Jurkat, Clone E6-1 (cell line): Measurements from ENCODE around the gene TRPV2.
"Not testable (repeated sequence)": the region's sequence is repeated elsewhere in the genome, so short reads cannot be mapped to it uniquely, and the experiment has no call there.

ENCODE experiments used
- DNase-seq: peaks from one replicate; pipeline ENCODE4 v3.0.0-alpha.2; 2011; ENCODE audit warnings: low read depth, low spot score
- H3K4me3 ChIP-seq: 2 replicates; pipeline ENCODE4 v1.5.1; 2011; ENCODE audit warnings: mild to moderate bottlenecking, low read length, control low read depth, moderate library complexity

TRPV2 gene

DNA sequence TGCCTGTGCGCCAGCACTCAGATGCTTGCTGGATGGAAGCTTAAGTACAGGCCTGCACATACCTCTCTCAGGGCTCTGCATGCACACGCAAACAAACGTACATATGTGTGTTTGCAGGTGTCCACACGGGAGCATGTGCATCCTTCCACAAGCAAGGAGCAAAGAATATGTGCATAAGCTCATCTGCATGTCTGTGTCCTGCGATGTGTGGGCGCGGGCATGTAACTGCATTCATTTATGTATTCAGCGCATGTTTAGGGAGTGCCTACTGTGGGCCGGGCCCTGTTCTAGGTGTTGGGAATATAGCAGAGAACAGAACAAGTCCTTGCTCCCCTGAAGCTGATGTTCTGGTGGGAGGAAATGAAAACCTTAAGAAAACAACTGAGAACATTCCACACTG, 13.7 kb downstream of the TRPV2 start:
- no peak for DNase-seq
- no peak overlapping the region for H3K4me3 ChIP-seq

DNA sequence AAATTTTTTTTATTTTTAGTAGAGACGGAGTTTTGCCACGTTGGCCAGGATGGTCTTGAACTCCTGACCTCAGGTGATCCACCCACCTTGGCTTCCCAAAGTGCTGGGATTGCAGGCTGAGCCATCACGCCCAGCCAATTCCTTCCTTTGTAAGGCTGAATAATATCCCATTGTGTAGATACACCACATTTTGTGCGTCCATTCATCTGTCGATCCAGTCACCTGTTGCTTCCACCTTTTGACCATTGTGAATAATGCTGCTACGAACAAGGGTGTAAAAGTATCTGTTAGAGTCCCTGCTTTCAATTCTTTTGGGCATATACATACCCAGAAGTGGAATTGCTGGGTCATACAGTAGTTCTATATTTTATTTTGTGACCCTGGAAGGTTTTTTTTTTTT, 15.3 kb downstream of the TRPV2 start:
- DNase-seq = no peak

GRCh38 chr17:16432017-16432416, 16.6 kb downstream of the TRPV2 start:
- no peak for DNase-seq
- H3K4me3 ChIP-seq = no peak overlapping the region

More for the DNA sequence above, 15.3 kb downstream of the TRPV2 start:
- H3K4me3 ChIP-seq = no peak overlapping the region

GRCh38 chr17:16433514-16433913, 18.1 kb downstream of the TRPV2 start:
- no peak for DNase-seq
- no peak overlapping the region for H3K4me3 ChIP-seq

DNA sequence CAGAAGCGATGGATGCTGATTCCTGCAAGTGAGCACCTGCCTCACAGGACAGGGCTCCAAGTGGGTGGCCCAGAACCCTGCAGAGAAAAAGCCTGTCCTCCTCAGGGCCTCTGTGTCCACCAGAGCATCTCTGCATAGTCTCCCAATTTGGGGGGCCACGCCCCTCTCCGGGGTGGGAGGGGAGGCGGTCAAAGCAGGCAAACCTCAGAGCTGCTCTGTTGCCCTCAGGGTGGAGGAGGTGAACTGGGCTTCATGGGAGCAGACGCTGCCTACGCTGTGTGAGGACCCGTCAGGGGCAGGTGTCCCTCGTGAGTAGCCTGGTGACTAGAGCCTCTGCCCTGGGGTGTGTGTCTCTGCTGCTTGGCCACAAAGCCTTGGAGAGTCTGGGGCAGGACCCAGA, 19.3 kb downstream of the TRPV2 start:
- no peak overlapping the region for H3K4me3 ChIP-seq
- no peak for DNase-seq

GRCh38 chr17:16435925-16436886, 20.8 kb downstream of the TRPV2 start:
- no peak overlapping the region for H3K4me3 ChIP-seq
- DNase-seq = no peak

DNA sequence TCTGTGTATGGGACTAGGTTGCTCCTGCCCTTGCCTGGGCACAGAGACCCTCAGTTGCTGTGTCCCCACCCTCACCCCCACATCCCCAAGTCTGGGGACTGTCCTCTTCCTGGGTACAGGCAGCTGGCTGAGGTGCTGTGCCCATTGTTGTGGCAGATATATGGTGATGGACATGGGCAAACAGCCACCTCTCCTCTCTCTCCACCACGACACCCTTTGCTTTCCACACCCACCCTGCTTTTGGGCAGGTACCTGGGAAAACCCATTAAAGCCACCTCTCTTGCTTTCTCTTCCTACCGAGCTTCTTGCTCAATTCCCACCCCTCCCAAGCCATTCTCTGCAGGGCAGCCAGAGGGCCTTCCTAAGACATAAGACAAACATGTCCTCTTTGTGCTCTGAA, 21.7 kb downstream of the TRPV2 start:
- DNase-seq = no peak
- H3K4me3 ChIP-seq = no peak overlapping the region

- peak overlapping the region; percentile 84 for H3K4me3 ChIP-seq
- no peak for DNase-seq
Observed at GRCh38 chr17:16438173-16438556, 22.8 kb downstream of the TRPV2 start.

DNA sequence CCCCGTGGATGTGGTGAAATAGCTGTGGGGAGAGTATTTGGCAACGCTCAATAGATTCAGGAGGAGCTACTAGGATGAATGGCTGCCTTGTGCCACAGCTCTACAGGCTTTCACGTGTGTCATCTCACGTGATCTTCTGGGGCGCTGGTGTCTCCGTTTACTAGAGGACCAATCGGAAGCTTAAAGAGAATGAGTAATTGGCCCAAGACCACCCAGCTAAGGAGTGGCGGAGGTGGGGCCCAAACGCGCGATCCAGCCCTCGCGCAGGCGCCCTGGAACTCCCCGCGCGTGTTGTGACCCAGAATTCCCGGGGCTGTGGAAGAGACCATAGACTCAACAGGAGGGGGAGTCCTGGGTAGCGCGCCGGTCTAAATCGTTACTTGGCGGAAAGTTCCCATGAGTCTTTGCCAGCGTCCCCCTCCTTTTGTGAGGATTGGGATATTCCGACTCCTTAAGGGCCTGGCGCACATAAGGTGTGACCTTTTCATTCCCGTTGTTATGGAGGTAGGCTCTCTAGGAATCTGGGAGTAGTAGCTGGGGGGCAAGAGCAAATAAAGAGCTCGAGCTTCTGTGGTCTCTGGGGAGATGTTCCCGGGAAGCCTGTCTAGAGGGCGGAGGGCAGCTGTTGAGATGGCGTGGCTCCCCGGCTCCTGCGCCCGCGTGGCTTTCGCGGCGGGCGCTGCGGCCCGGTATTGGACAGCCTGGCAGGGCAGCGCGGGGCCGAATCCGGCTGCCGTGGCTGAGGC, 23.4 kb downstream of the TRPV2 start:
- peak overlapping the region; percentile 84 for H3K4me3 ChIP-seq
- DNase-seq = peak; percentile 100

- DNase-seq = no peak
- H3K4me3 ChIP-seq = peak overlapping the region; percentile 84
Observed at GRCh38 chr17:16439303-16439791, 24.0 kb downstream of the TRPV2 start.

DNA sequence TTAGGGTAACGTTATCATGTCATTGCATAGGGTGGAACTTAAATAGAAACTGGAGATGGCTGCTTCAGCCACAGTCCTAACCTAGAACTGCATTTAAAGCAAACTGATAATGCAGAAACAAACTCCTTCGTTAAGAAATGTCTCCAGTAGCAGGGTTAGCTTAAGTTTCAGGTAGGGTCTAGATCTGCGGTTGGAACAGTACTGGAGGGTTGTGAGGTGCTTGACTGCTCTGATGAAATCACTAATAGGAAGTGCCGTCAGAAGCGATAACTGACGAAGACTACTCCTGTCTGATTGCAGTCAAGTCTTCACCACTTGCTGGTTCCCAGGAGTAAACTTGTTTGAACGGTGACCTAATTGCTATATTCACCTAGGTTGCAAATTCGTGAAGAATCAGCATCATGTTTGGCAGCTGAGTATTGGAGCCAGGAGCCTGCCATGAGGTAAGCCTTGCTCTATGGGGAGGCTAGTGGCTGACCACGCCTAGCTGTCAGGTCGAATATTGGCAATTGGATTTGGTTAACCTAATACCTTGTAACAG, 24.5 kb downstream of the TRPV2 start:
- H3K4me3 ChIP-seq = peak overlapping the region; percentile 84
- no peak for DNase-seq

- peak overlapping the region; percentile 84 for H3K4me3 ChIP-seq
- not testable (repeated sequence) for DNase-seq
Observed at GRCh38 chr17:16440354-16440753, 25.0 kb downstream of the TRPV2 start.

GRCh38 chr17:16440901-16441629, 25.7 kb downstream of the TRPV2 start:
- H3K4me3 ChIP-seq = peak overlapping the region; percentile 84

GRCh38 chr17:16442141-16442540, 26.8 kb downstream of the TRPV2 start:
- no peak overlapping the region for H3K4me3 ChIP-seq
- peak; percentile 41 for DNase-seq

More at GRCh38 chr17:16440901-16441629, 25.7 kb downstream of the TRPV2 start:
- DNase-seq = no peak

- DNase-seq = no peak
- no peak overlapping the region for H3K4me3 ChIP-seq
Observed at GRCh38 chr17:16442594-16443510, 27.5 kb downstream of the TRPV2 start.

GRCh38 chr17:16443511-16444257, 28.3 kb downstream of the TRPV2 start:
- DNase-seq = no peak
- no peak overlapping the region for H3K4me3 ChIP-seq

DNA sequence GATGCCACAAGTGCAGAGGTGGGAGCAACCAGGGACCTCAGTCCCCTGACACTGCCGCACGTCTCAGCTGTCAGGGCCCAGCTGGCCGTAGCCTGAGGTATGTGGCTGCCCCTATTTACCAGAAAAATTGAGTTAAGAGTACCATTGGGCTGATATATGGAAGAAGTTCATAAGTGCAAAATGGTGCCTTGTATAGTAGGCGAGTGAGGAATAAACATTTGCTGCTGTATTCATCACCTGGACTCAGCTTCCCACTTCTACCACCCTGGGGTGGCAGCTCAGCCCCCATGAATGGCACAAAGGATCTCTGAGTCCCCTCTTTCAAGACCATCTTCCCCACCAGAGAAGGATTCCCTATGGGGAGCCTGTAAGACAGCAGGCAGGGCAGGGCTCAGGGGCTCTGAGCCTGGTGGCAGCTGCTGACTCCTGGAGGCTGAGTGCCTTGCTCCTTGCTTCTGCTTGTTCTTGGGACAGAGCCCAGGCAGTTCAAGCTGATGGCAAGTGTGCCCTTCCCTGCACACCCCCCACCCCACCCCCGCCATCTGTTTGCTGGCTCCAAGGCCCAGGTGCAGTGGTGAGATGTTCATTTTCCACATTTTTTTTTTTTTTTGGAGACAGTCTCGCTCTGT, 29.0 kb downstream of the TRPV2 start:
- no peak for DNase-seq
- H3K4me3 ChIP-seq = no peak overlapping the region
